ENCODE measurements around the gene HDDC3.

DNA sequence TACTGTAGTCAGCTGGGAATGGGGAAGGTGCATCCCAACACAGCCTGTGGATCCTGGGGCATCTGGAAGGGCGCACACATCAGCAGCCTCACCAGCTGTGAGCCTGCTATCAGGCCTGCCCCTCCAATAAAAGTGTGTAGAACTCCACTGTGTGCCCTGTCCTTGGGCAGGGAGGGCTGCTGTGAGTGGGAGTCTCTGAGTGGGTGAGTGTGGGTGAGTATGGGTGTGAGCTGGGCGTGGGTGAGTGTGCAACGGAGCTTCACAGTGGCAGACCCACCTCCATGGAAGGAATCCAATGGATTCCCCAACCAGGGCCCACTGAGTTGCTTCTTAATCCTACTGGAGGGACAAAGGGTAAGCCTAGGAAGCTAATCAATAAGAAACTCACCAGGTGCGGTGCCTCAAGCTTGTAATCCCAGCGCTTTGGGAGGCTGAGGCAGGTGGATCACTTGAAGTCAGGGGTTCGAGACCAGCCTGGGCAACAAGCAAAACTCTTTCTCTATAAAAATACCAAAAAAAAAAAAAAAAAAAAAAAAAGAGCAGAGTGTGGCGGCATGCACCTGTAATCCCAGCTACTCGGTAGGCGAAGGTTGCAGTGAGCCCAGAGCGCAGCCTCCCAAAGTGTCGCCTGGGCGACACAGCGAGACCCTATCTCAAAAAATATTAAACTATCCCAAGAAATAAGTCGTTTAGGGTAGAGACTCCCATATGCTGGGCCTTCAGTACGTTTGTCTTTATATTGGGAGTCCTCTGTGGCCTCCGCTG, 21.8 kb upstream of the HDDC3 start:
- TF ChIP-seq, protein P1, sequence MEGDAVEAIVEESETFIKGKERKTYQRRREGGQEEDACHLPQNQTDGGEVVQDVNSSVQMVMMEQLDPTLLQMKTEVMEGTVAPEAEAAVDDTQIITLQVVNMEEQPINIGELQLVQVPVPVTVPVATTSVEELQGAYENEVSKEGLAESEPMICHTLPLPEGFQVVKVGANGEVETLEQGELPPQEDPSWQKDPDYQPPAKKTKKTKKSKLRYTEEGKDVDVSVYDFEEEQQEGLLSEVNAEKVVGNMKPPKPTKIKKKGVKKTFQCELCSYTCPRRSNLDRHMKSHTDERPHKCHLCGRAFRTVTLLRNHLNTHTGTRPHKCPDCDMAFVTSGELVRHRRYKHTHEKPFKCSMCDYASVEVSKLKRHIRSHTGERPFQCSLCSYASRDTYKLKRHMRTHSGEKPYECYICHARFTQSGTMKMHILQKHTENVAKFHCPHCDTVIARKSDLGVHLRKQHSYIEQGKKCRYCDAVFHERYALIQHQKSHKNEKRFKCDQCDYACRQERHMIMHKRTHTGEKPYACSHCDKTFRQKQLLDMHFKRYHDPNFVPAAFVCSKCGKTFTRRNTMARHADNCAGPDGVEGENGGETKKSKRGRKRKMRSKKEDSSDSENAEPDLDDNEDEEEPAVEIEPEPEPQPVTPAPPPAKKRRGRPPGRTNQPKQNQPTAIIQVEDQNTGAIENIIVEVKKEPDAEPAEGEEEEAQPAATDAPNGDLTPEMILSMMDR (conservative IDR thresholded peaks at IDR 0.05; ENCODE audit: low read depth, low read length), result no peak
- TF ChIP-seq EZH2 (IDR thresholded peaks at IDR 0.05; ENCODE audit: low read length, unreplicated experiment), result no peak
